ENCODE data around the gene R3HDM4.
A peak's percentile ranks its signal among the peaks of the same experiment; 100 is the strongest.

Gene R3HDM4

GRCh38 chr19:867301-867793 is 45.7 kb downstream of the R3HDM4 start:
- Histone ChIP-seq H3K9me3 (ENCODE audit: low read length) (no peaks in the 10 kb centered on the region), H3K4me3 (ENCODE audit: low read depth, low read length, poor library complexity, severe bottlenecking) (no peak overlapping the region), H3K36me3 (ENCODE audit: insufficient read depth, low read length) (peaks cover 26% of the 10 kb centered on the region), H3K4me1 (ENCODE audit: insufficient read depth, low read length, severe bottlenecking) (peaks cover 20% of the 10 kb centered on the region), H3K79me2 (ENCODE audit: insufficient read depth, low read length) (no peaks in the 10 kb centered on the region), H3K9ac (ENCODE audit: low read length) (no peak overlapping the region), H3K9me2 (ENCODE audit: low read depth, low read length) (no peaks in the 10 kb centered on the region), H3K27ac (ENCODE audit: low read depth, low read length, poor library complexity, severe bottlenecking) (no peak overlapping the region), H3F3A (ENCODE audit: insufficient read depth, low read length) (no peaks in the 10 kb centered on the region), H4K20me1 (ENCODE audit: insufficient read depth, low read length) (no peaks in the 10 kb centered on the region), H3K27me3 (ENCODE audit: insufficient read depth, low read length) (no peaks in the 10 kb centered on the region), H3K4me2 (ENCODE audit: low read length) (no peak overlapping the region), H2AFZ (ENCODE audit: low read length) (no peak overlapping the region)
- no peak for TF ChIP-seq EZH2 (IDR thresholded peaks at IDR 0.05; ENCODE audit: borderline replicate concordance, low read length)
- TF ChIP-seq, protein P1, sequence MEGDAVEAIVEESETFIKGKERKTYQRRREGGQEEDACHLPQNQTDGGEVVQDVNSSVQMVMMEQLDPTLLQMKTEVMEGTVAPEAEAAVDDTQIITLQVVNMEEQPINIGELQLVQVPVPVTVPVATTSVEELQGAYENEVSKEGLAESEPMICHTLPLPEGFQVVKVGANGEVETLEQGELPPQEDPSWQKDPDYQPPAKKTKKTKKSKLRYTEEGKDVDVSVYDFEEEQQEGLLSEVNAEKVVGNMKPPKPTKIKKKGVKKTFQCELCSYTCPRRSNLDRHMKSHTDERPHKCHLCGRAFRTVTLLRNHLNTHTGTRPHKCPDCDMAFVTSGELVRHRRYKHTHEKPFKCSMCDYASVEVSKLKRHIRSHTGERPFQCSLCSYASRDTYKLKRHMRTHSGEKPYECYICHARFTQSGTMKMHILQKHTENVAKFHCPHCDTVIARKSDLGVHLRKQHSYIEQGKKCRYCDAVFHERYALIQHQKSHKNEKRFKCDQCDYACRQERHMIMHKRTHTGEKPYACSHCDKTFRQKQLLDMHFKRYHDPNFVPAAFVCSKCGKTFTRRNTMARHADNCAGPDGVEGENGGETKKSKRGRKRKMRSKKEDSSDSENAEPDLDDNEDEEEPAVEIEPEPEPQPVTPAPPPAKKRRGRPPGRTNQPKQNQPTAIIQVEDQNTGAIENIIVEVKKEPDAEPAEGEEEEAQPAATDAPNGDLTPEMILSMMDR (IDR thresholded peaks at IDR 0.05; ENCODE audit: low read length) = no peak

DNA sequence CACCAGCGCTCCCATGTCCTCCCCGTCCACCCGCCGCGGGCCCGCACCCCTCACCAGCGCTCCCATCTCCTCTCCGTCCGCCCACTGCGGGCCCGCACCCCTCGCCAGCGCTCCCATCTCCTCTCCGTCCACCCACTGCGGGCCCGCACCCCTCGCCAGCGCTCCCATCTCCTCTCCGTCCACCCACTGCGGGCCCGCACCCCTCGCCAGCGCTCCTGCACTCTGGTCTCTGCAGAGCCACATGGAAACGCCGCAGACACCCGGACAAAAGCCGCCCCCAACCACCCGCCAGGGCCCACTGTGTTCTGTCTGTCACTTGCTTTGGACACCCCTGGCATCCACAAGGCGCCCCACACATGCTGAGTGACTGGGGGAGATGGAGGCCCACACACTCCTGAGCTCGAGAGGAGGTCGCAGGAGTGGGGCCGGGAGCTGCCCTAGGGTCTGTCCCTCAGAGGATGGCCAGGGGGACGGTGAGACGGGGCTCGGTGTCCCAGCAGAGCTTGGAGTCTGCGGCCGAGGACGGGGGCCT is 46.2 kb downstream of the R3HDM4 start:
- no peak overlapping the region for H3K4me3 ChIP-seq (ENCODE audit: low read depth, low read length, poor library complexity, severe bottlenecking)
- H3K9me2 ChIP-seq (ENCODE audit: low read depth, low read length) = no peaks in the 10 kb centered on the region
- no peaks in the 10 kb centered on the region for H3K9me3 ChIP-seq (ENCODE audit: low read length)
- H3K4me1 ChIP-seq (ENCODE audit: insufficient read depth, low read length, severe bottlenecking) = peaks cover 14% of the 10 kb centered on the region
- no peak overlapping the region for H3K9ac ChIP-seq (ENCODE audit: low read length)
- H3K79me2 ChIP-seq (ENCODE audit: insufficient read depth, low read length) = no peaks in the 10 kb centered on the region
- H3K4me2 ChIP-seq (ENCODE audit: low read length) = no peak overlapping the region
- H2AFZ ChIP-seq (ENCODE audit: low read length) = no peak overlapping the region
- no peaks in the 10 kb centered on the region for H3F3A ChIP-seq (ENCODE audit: insufficient read depth, low read length)
- TF ChIP-seq EZH2 (IDR thresholded peaks at IDR 0.05; ENCODE audit: borderline replicate concordance, low read length) = no peak
- TF ChIP-seq, protein P1 (IDR thresholded peaks at IDR 0.05; ENCODE audit: low read length) = no peak
- H4K20me1 ChIP-seq (ENCODE audit: insufficient read depth, low read length) = no peaks in the 10 kb centered on the region
- no peaks in the 10 kb centered on the region for H3K27me3 ChIP-seq (ENCODE audit: insufficient read depth, low read length)
- peaks cover 26% of the 10 kb centered on the region for H3K36me3 ChIP-seq (ENCODE audit: insufficient read depth, low read length)
- H3K27ac ChIP-seq (ENCODE audit: low read depth, low read length, poor library complexity, severe bottlenecking) = no peak overlapping the region

DNA sequence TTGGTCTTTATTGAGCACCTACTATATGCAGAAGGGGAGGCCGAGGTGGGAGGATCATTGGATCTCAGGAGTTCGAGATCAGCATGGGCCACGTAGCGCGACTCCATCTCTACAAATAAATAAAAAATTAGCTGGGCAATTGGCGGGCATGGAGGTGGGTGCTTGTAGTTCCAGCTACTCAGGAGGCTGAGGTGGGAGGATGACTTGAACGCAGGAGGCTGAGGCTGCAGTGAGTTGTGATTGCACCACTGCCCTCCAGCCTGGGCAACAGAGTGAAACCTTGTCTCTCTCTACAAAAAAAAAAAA is 49.8 kb downstream of the R3HDM4 start:
- Histone ChIP-seq H4K20me1 (ENCODE audit: insufficient read depth, low read length) (no peaks in the 10 kb centered on the region), H3K9me2 (ENCODE audit: low read depth, low read length) (no peaks in the 10 kb centered on the region), H3K9ac (ENCODE audit: low read length) (no peak overlapping the region), H3K36me3 (ENCODE audit: insufficient read depth, low read length) (peaks cover 8% of the 10 kb centered on the region), H2AFZ (ENCODE audit: low read length) (no peak overlapping the region), H3K79me2 (ENCODE audit: insufficient read depth, low read length) (no peaks in the 10 kb centered on the region), H3K27ac (ENCODE audit: low read depth, low read length, poor library complexity, severe bottlenecking) (peak overlapping the region; percentile 64), H3K4me1 (ENCODE audit: insufficient read depth, low read length, severe bottlenecking) (peaks cover 18% of the 10 kb centered on the region), H3F3A (ENCODE audit: insufficient read depth, low read length) (no peaks in the 10 kb centered on the region), H3K4me3 (ENCODE audit: low read depth, low read length, poor library complexity, severe bottlenecking) (peak overlapping the region; percentile 43), H3K4me2 (ENCODE audit: low read length) (peak overlapping the region; percentile 59), H3K9me3 (ENCODE audit: low read length) (no peaks in the 10 kb centered on the region), H3K27me3 (ENCODE audit: insufficient read depth, low read length) (no peaks in the 10 kb centered on the region)
- no peak for TF ChIP-seq EZH2 (IDR thresholded peaks at IDR 0.05; ENCODE audit: borderline replicate concordance, low read length)
- TF ChIP-seq, protein P1 (IDR thresholded peaks at IDR 0.05; ENCODE audit: low read length) = no peak

All from OCI-LY1 (cell line).